H9 (cell line): ENCODE measurements around the gene TMOD1. TPM values are rescaled to one million over a fixed set of nuclear protein-coding genes. Genes with fewer than 3 reads are reported as not detected.

ENCODE experiments used
- DNase-seq: peaks from one replicate; pipeline ENCODE4 v3.0.0-alpha.2; 2017
- H2AFZ ChIP-seq: one replicate; pipeline ENCODE4 v1.6.1; 2013; ENCODE audit warnings: mild to moderate bottlenecking, low read length, control low read depth, moderate library complexity
- H2AK5ac ChIP-seq: 2 replicates; pipeline ENCODE4 v1.6.1; 2013; ENCODE audit warnings: low read length, control low read depth, mixed read lengths; ENCODE audit not compliant: insufficient read length
- H2BK120ac ChIP-seq: one replicate; pipeline ENCODE4 v1.6.1; 2013; ENCODE audit warnings: low read depth, mild to moderate bottlenecking, low read length, control low read depth, inconsistent platforms; ENCODE audit not compliant: poor library complexity, severe bottlenecking
- H2BK12ac ChIP-seq: 2 replicates; pipeline ENCODE4 v1.6.1; 2013; ENCODE audit warnings: low read length, control low read depth, mixed read lengths, low read depth; ENCODE audit not compliant: insufficient read length
- H2BK15ac ChIP-seq: 2 replicates; pipeline ENCODE4 v1.6.1; 2013; ENCODE audit warnings: low read depth, low read length, control low read depth
- H2BK20ac ChIP-seq: one replicate; pipeline ENCODE4 v1.6.1; 2013; ENCODE audit warnings: low read depth, mild to moderate bottlenecking, low read length, control low read depth, inconsistent platforms; ENCODE audit not compliant: poor library complexity, severe bottlenecking
- H2BK5ac ChIP-seq: 2 replicates; pipeline ENCODE4 v1.6.1; 2013; ENCODE audit warnings: low read length, control low read depth, mixed read lengths; ENCODE audit not compliant: insufficient read length
- H3K14ac ChIP-seq: 2 replicates; pipeline ENCODE4 v1.6.1; 2013; ENCODE audit warnings: low read length, control low read depth; ENCODE audit not compliant: insufficient read depth
- H3K18ac ChIP-seq: 2 replicates; pipeline ENCODE4 v1.6.1; 2013; ENCODE audit warnings: low read depth, mild to moderate bottlenecking, mixed read lengths, low read length, control low read depth; ENCODE audit not compliant: insufficient read length
- H3K23ac ChIP-seq: 2 replicates; pipeline ENCODE4 v1.6.1; 2013; ENCODE audit warnings: low read length, control low read depth, mixed read lengths, low read depth; ENCODE audit not compliant: insufficient read length
- H3K23me2 ChIP-seq: 2 replicates; pipeline ENCODE4 v1.6.1; 2013; ENCODE audit warnings: low read depth, mild to moderate bottlenecking, mixed read lengths, low read length, control low read depth; ENCODE audit not compliant: insufficient read length, poor library complexity, severe bottlenecking
- H3K27ac ChIP-seq: 2 replicates; pipeline ENCODE4 v1.5.1; 2013; ENCODE audit warnings: low read length, control low read depth, mixed read lengths, low read depth; ENCODE audit not compliant: insufficient read length
- H3K27me3 ChIP-seq: 2 replicates; pipeline ENCODE4 v1.6.1; 2013; ENCODE audit warnings: low read length, control low read depth, inconsistent platforms; ENCODE audit not compliant: insufficient read depth
- H3K4ac ChIP-seq: 2 replicates; pipeline ENCODE4 v1.6.1; 2013; ENCODE audit warnings: low read depth, mild to moderate bottlenecking, control low read depth, inconsistent platforms, low read length, moderate library complexity
- H3K4me1 ChIP-seq: 2 replicates; pipeline ENCODE4 v1.6.1; 2013; ENCODE audit warnings: low read length, control low read depth, inconsistent platforms; ENCODE audit not compliant: insufficient read depth
- H3K4me2 ChIP-seq: 2 replicates; pipeline ENCODE4 v1.6.1; 2013; ENCODE audit warnings: low read length, control low read depth, mixed read lengths; ENCODE audit not compliant: insufficient read length, insufficient read depth
- H3K56ac ChIP-seq: 2 replicates; pipeline ENCODE4 v1.6.1; 2013; ENCODE audit warnings: low read depth, mild to moderate bottlenecking, mixed read lengths, low read length, control low read depth; ENCODE audit not compliant: insufficient read length
- H3K79me1 ChIP-seq: 2 replicates; pipeline ENCODE4 v1.6.1; 2013; ENCODE audit warnings: low read depth, mild to moderate bottlenecking, moderate library complexity, low read length, control low read depth, inconsistent platforms; ENCODE audit not compliant: insufficient read depth, poor library complexity, severe bottlenecking
- H3K79me2 ChIP-seq: 2 replicates; pipeline ENCODE4 v1.6.1; 2013; ENCODE audit warnings: low read length, control low read depth, inconsistent platforms; ENCODE audit not compliant: insufficient read depth
- H3K9ac ChIP-seq: 2 replicates; pipeline ENCODE4 v1.6.1; 2013; ENCODE audit warnings: low read length, control low read depth, mixed read lengths; ENCODE audit not compliant: insufficient read length; ENCODE audit errors: extremely low read depth
- H3K9me3 ChIP-seq: one replicate; pipeline ENCODE4 v1.6.1; 2013; ENCODE audit warnings: low read depth, low read length, inconsistent platforms; ENCODE audit not compliant: control insufficient read depth
- H3T11ph ChIP-seq: one replicate; pipeline ENCODE4 v1.6.1; 2013; ENCODE audit warnings: mild to moderate bottlenecking, low read length, control low read depth, inconsistent platforms
- H4K20me1 ChIP-seq: one replicate; pipeline ENCODE4 v1.6.1; 2013; ENCODE audit not compliant: control insufficient read depth, insufficient read length, insufficient read depth
- H4K5ac ChIP-seq: 2 replicates; pipeline ENCODE4 v1.6.1; 2013; ENCODE audit warnings: low read depth, mild to moderate bottlenecking, mixed read lengths, low read length, control low read depth; ENCODE audit not compliant: insufficient read length
- H4K8ac ChIP-seq: replicated peaks from 2 replicates; pipeline ENCODE4 v1.6.1; 2013; ENCODE audit warnings: low read length, control low read depth, mixed read lengths, low read depth; ENCODE audit not compliant: insufficient read length
- H4K91ac ChIP-seq: 2 replicates; pipeline ENCODE4 v1.6.1; 2013; ENCODE audit warnings: low read depth, mild to moderate bottlenecking, moderate library complexity, mixed read lengths, low read length, control low read depth; ENCODE audit not compliant: insufficient read length
- H3K27ac Mint-ChIP-seq, 3 experiments: 2 replicates in 2 of 3; 3 replicates in 1 of 3; pipeline ENCODE4 v1.8.0; 2020 to 2021; ENCODE audit warnings: mixed read lengths in 3 of 3, mild to moderate bottlenecking in 1 of 3, moderate library complexity in 1 of 3
- H3K27me3 Mint-ChIP-seq: 2 replicates; pipeline ENCODE4 v1.8.0; 2021; ENCODE audit warnings: low read depth, mild to moderate bottlenecking, moderate library complexity, mixed read lengths
- H3K36me3 Mint-ChIP-seq, 3 experiments: 2 replicates in 2 of 3; 3 replicates in 1 of 3; pipeline ENCODE4 v1.8.0; 2020 to 2021; ENCODE audit warnings: low read depth in 3 of 3, mixed read lengths in 3 of 3; ENCODE audit not compliant: insufficient read depth in 1 of 3
- H3K4me1 Mint-ChIP-seq, 2 experiments: 2 replicates each; pipeline ENCODE4 v1.8.0; 2020; ENCODE audit warnings: mixed read lengths in 2 of 2
- H3K4me3 Mint-ChIP-seq, 2 experiments: 2 replicates in 1 of 2; 3 replicates in 1 of 2; pipeline ENCODE4 v1.8.0; 2020 to 2021; ENCODE audit warnings: mild to moderate bottlenecking in 2 of 2, mixed read lengths in 2 of 2, moderate library complexity in 1 of 2
- H3K9me3 Mint-ChIP-seq, 2 experiments: 2 replicates in 1 of 2; 3 replicates in 1 of 2; pipeline ENCODE4 v1.8.0; 2020; ENCODE audit warnings: mild to moderate bottlenecking in 2 of 2, mixed read lengths in 2 of 2, moderate library complexity in 1 of 2
- CTCF ChIP-seq: fragments of 200-600 bp; sonication (generic); conservative IDR thresholded peaks from 3 replicates; pipeline ENCODE4 v1.8.0; 2021; ENCODE audit warnings: antibody characterized with exemption, mild to moderate bottlenecking
- WGBS: extraction: QIAGEN DNeasy Blood & Tissue Kit; methylation state at CpG from one replicate; pipeline ENCODE4 v1.1.7; 2013; ENCODE audit warnings: missing lambda C conversion rate, low lambda C conversion rate, mixed read lengths; ENCODE audit not compliant: insufficient read length; ENCODE audit errors: extremely low coverage; 5-methylcytosine and 5-hydroxymethylcytosine counted together
- total RNA-seq: library from RNA; stranded (reverse); gene quantifications from 2 replicates; pipeline ENCODE4 v1.2.1, GENCODE V29; 2021

Gene TMOD1
- total RNA-seq, 1 experiment from 2014 or later, result 0.98 TPM

DNA sequence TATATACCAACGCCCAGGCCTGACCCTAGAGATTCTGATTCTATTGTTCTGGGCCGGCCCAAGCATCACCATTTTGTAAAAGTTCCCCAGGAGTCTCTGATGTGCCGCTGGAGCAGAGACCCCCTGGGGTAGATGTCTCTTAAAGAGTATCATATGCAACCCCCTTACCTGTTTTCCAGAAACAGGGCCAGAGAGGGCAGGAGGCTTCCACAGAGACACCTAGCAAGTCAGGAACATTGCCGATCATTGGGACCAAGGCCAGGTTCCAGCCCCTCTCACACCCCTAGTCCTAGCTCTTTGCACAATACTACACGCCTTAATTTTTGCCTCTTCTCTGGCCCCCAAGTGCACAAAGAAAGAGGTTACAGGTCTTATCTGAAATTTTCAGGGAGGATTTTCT is 63.8 kb downstream of the TMOD1 start:
- no CpG with 5 or more reads among the region's 5 CpGs for WGBS
- Histone ChIP-seq H4K5ac (no peak overlapping the region), H3K14ac (no peak overlapping the region), H4K91ac (no peak overlapping the region), H3K56ac (no peak overlapping the region), H3K9me3 (no peaks in the 10 kb centered on the region), H4K8ac (no peak overlapping the region), H3K27me3 (no peaks in the 10 kb centered on the region; the same call in 1 of the 2 replicates), H3K18ac (no peak overlapping the region), H3K4me2 (no peak overlapping the region), H2AFZ (no peak overlapping the region), H3K23ac (no peak overlapping the region), H3K9ac (no peak overlapping the region), H3K23me2 (no peaks in the 10 kb centered on the region), H3K27ac (no peak overlapping the region), H2BK15ac (no peak overlapping the region), H3K79me1 (no peaks in the 10 kb centered on the region), H2BK20ac (no peak overlapping the region), H3T11ph (no peak overlapping the region), H4K20me1 (no peaks in the 10 kb centered on the region), H3K4me1 (no peaks in the 10 kb centered on the region), H3K4ac (no peak overlapping the region), H2BK12ac (no peak overlapping the region), H2BK120ac (no peak overlapping the region), H2AK5ac (no peak overlapping the region), H2BK5ac (no peak overlapping the region), H3K79me2 (no peaks in the 10 kb centered on the region)
- TF ChIP-seq CTCF, result no peak
- Mint-ChIP-seq H3K4me1 (peaks cover 19 to 27% of the 10 kb centered on the region in 2 experiments), H3K27me3 (peaks cover 5% of the 10 kb centered on the region), H3K36me3 (no peaks in the 10 kb centered on the region; a peak in 1 of 7 replicates), H3K27ac (0 out of 7 replicates have a peak overlapping the region, but pooled peaks of 1 of the 3 experiments have one; percentile 6), H3K4me3 (no peak overlapping the region), H3K9me3 (no peaks in the 10 kb centered on the region; a peak in 1 of 5 replicates)
- peak; percentile 10 for DNase-seq
